NCI-H187 (cell line): ENCODE results near the gene HEXD.

Experiments
- DNase-seq, 2 experiments: peaks; one replicate each; lab custom pipeline; 2025; lab: John Stamatoyannopoulos, UW

HEXD gene

GRCh38 chr17:82489851-82490511, 71.8 kb downstream of the HEXD start:
- DNase-seq, result peak; percentile 61 to 67

DNA sequence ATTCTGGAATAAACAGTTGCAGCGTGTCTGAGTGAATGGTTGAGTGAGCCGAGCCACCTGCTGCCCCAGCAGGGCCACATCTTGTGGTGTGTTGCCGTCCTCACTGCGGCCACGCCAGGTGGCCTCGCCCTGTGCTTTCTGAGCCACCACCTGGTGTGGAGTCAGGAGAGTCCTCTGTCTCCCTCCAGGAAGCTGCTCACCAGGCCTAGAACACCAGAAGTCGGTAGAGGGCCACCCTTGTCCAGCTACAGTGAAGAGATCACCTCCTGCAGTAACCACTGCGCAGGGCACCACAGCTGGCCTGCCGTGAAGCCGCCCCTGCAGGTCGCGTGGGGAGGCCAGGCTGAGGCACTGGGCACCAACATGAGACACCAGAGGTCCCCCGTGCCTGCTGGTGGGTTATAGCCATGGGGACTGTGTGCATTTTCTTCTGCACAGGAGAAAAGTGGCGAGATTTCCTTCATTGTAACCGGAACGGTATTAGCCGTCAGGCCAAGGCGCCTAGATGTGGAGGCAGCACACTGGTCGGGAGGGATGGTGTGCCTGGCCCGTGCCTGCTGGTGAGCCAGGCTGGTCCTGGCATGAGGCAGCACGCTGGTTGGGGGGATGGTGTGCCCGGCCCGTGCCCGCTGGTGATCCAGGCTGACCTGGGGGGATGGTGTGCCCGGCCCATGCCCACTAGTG, 72.5 kb downstream of the HEXD start:
- DNase-seq, result peak; percentile 61 to 67

GRCh38 chr17:82491196-82491530, 73.0 kb downstream of the HEXD start:
- DNase-seq, result no peak

GRCh38 chr17:82491533-82491932, 73.4 kb downstream of the HEXD start:
- no peak for DNase-seq
